AG09319 (cell line): ENCODE results near the gene HNMT.
"Not testable (repeated sequence)": the region's sequence is repeated elsewhere in the genome, so short reads cannot be mapped to it uniquely, and the experiment has no call there.

Experiments used
- DNase-seq: peaks from one replicate; pipeline ENCODE4 v3.0.0-alpha.2; 2010; ENCODE audit warnings: low read depth; ENCODE audit errors: extremely low read depth
- TF ChIP-seq, protein P1 (sequence below): IDR thresholded peaks from 2 replicates; pipeline ENCODE4 v1.5.1; 2011; ENCODE audit warnings: low read depth, mild to moderate bottlenecking, inconsistent platforms, low read length, moderate library complexity

HNMT gene

DNA sequence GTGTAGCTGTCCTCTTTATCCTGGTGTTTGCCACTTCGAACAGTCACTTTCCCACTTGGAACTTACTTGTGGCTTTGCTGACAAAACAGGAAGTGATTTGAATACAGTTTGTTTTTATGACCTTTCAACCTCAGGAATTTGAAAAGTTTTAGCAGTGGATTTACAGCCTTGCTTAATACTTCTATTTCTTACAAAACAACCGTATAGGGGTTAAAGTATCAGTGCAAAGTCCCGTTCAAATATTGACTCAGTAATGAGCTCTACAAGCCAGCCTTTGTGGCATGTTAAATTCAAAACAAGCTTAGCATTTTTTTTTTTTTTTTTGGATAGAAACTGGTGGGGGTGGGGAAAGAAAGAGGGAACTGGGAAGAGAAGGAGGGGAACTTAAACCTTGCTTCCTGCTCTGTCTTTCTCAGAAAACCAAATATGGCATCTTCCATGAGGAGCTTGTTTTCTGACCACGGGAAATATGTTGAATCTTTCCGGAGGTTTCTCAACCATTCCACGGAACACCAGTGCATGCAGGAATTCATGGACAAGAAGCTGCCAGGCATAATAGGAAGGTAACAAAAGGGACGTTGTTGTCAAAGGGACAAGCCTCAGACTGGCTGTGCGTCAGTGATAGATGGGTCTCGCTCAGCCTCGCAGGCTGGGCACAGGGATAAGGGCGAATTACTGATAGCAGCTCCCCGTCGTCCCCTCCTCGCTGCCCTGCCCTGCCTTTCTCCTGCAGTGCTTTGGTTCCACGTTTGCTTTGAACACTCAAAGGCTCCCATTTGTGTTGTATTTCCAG is at the start of gene HNMT:
HNMT (plus strand) TSS at position 408 of the 793 bp plus-strand sequence; CDS start at position 427, 19 bp downstream.
- TF ChIP-seq, protein P1, sequence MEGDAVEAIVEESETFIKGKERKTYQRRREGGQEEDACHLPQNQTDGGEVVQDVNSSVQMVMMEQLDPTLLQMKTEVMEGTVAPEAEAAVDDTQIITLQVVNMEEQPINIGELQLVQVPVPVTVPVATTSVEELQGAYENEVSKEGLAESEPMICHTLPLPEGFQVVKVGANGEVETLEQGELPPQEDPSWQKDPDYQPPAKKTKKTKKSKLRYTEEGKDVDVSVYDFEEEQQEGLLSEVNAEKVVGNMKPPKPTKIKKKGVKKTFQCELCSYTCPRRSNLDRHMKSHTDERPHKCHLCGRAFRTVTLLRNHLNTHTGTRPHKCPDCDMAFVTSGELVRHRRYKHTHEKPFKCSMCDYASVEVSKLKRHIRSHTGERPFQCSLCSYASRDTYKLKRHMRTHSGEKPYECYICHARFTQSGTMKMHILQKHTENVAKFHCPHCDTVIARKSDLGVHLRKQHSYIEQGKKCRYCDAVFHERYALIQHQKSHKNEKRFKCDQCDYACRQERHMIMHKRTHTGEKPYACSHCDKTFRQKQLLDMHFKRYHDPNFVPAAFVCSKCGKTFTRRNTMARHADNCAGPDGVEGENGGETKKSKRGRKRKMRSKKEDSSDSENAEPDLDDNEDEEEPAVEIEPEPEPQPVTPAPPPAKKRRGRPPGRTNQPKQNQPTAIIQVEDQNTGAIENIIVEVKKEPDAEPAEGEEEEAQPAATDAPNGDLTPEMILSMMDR, result no peak
- peak; percentile 25 for DNase-seq

DNA sequence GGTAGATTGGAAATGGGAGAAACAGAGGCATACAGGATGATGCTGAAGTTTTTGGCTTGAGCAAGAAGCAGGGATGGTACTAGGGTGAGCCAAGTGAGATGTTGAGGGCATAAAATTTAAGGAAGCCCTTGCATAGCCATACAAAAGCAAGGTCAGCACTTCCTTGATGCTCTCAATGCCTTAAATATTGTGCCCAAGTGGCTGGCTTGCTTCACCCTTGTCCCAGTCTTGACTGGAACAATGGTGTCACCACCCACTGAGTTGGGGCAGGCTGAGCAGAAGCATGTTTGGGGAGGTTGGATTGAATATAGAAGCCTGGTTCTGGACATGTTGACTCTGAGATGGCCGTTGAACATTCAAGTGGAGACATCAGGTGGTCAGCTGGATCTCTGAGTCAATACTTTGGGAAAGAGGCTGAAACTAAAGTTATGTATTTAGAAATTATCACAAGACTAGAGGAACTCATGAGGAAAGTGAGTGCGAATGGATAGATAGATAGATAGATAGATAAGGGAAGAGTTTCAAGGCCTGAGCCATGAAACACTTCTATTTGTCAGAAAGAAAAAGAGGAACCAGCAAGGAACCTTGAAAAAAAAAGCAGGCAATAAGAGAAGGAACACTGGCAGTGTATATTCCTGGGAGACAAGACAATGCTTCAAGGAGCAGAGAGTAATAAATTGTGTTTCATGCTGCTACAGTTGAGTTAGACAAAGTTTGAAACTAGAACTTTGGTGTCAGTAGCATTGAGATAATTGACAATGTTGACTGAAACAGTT is 43.0 kb upstream of the HNMT start:
- DNase-seq, result no peak
- TF ChIP-seq, protein P1, result no peak

DNA sequence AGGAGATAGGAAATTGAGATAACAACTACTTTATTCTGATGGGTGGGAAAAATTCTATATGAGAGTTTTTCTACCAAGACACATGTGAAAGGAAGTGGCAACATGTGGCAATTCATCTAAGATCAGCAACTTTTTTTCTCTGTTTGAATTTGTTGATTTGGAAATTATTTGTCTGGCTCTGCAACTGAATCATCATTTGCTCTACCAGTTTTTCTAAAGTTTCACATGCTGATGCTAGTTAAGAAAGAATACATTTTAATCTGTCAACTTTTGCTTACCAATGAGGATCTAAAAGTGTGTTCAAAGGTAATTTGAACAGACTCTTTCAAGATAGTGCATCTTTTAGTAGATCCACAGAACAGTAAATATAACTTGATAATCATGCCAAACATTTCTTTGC is 42.1 kb upstream of the HNMT start:
- DNase-seq, result not testable (repeated sequence)

DNA sequence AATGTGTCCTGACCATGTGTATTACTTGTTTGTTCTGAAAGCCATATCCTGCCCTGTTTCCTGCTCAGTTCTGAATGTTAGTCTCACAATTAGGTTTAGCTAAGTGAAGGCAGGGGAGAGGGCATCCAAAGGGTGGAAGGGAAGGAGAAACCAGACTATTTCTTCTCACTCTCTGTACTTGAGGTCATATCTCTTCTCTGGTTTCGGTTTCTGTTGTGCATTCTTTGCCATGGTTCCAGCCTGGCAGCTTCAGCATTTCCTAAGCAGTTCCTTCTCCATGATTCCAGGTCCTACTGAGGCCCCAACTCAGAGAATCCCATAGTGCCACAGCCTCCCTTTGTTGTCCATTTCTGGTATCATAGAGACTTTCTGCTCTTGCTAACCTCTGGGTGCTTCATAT is 40.3 kb upstream of the HNMT start:
- DNase-seq, result no peak
- TF ChIP-seq, protein P1, result no peak

DNA sequence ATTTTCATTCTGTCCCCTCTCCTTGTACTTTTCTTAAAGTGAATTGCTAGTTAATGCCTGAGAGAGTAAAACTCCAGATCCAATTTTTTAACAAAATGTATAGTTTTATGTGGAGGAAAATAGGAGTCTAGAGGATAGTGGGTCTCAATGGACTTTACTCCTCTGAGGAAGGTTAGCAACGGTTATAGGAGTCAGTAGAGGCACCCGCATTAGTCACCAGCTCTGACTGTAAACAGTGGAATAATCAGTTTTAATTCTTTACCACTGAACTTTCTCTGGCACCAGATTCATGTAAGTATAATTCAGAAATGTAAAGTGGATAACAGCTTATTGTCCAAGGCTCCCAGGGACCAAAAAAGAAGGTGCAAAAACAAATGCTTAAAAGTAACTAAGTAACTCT is 38.7 kb upstream of the HNMT start:
- TF ChIP-seq, protein P1, result no peak
- no peak for DNase-seq

DNA sequence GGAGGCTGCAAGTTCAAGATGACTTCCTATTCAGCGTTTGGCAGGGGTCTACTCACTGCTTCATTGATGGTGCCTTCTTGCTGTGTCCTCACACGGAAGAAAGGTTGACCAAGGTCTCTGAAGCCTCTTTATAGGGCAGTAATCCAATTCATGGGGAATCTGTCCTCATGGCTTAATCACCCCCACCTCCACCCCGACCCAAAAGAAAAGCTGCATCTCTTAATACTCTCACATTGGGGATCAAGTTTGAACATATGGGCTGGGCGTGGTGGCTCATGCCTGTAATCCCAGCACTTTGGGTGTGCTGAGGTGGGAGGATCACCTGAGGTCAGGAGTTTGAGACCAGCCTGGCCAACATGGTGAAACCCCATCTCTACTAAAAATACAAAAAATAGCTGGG is 36.4 kb upstream of the HNMT start:
- no peak for DNase-seq
- TF ChIP-seq, protein P1, result no peak

DNA sequence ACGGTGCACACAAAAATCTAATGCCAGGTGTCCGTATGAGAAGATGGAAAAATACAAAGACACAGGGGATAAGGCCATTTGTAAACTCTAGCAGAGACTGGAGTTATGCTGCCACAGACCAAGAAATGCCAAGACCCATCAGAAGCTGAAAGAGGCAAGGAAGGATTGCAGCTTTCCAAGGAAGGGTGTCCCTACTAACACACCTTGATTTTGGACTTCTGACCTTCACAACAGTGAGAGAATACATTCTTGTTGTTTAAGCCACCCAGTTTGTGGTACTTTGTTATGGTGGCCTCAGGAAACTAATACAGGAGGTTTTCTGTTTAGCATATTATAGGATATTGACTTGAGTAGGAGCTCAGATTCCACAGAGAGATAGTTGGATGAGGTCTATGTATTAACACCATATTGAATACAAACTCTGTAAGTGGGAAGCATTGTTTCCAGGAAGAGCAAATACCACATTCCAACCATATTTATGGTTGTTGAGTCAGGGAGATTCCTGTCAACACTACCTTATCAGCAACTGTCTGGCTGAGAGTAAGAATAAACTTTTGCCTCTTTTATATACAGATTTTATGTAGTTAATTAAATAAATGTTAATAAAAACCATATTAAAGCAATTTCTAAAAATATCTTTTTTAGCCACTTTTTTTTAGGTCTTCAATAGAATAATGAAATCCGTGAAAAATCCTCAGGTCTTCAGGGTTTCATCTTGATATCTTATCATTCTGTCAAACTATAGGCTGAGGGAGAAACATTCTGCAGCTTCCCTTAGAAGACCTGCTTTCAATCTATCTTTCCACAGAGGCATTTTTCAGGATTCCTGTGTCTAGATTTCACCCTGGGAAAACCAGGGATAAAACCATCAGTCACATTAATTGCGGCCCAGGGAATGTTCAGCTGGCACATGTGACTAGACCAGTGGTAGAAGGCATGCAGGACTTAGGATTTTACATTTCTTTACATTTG is 35.4 kb upstream of the HNMT start:
- TF ChIP-seq, protein P1, result no peak
- no peak for DNase-seq
